Nephron (organoid): ENCODE measurements around the gene SNRK.
A peak's percentile ranks its signal among the peaks of the same experiment; 100 is the strongest.

ENCODE experiments used
- H3K27ac Mint-ChIP-seq, 3 experiments: 2 replicates each; pipeline ENCODE4 v1.8.0; 2020; ENCODE audit warnings: mixed read lengths in 3 of 3, mild to moderate bottlenecking in 2 of 3, moderate library complexity in 1 of 3
- H3K27me3 Mint-ChIP-seq: 2 replicates; pipeline ENCODE4 v1.8.0; 2021; ENCODE audit warnings: low read depth, mild to moderate bottlenecking, moderate library complexity, mixed read lengths
- H3K36me3 Mint-ChIP-seq: 2 replicates; pipeline ENCODE4 v1.8.0; 2020; ENCODE audit warnings: low read depth, mixed read lengths
- H3K4me1 Mint-ChIP-seq: 2 replicates; pipeline ENCODE4 v1.8.0; 2020; ENCODE audit warnings: mixed read lengths
- H3K4me3 Mint-ChIP-seq, 3 experiments: 2 replicates each; pipeline ENCODE4 v1.8.0; 2020; ENCODE audit warnings: mild to moderate bottlenecking in 3 of 3, mixed read lengths in 3 of 3, moderate library complexity in 2 of 3
- H3K9me3 Mint-ChIP-seq: 2 replicates; pipeline ENCODE4 v1.8.0; 2020; ENCODE audit warnings: mixed read lengths
- TF ChIP-seq, protein P1 (sequence below), 3 experiments: fragments of 200-600 bp; sonication (generic); IDR thresholded peaks; one replicate each; pipeline ENCODE4 v1.5.0; 2021; ENCODE audit warnings: antibody characterized with exemption in 3 of 3; ENCODE audit not compliant: unreplicated experiment in 3 of 3

Gene SNRK

DNA sequence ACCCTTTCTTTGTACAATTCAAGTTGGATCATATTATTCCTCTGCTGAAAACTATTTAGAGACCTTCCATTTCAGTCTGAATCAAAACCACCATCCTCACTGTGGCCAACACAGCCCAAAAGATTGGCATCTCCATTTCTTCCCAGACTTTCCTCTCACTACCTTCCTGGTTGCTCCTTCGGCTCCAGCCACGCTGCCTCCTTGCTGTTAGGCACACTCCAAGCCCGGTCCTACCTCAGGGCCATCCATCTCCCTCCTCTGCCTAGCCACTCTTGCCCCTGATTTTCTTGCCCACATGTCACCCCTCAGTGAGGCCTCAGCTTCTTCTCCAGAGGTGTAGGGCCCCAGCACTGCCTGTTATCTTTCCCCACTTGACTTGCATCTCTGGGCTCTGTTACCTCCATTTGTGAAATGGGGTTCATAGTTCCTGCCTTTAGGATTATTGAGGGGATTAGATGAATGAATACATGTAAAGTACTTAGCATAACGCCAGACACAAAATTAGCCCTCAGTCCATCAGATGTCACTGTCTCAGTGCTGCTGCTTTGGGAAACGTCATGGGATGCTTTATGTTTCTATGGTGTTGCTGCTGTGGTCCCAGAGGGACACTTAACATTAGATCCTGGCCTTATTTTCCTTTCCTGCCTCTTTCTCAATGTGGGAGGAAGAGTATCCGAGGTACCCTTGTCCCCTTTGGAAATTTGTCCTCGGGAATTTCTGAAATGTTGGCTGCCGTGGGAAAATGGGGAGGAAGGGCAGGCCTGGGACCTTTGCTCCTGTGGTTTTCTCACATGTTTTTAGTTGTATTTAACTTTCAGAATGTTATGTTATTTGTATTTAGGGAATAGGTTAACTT is 31.3 kb downstream of the SNRK start:
- Mint-ChIP-seq H3K9me3 (peaks cover 2% of the 10 kb centered on the region), H3K36me3 (peaks cover 28% of the 10 kb centered on the region), H3K27me3 (no peaks in the 10 kb centered on the region), H3K4me3 (no peak overlapping the region), H3K27ac (peak overlapping the region; percentile 21 to 72 (median 70)), H3K4me1 (peaks cover 13% of the 10 kb centered on the region)
- TF ChIP-seq, protein P1, sequence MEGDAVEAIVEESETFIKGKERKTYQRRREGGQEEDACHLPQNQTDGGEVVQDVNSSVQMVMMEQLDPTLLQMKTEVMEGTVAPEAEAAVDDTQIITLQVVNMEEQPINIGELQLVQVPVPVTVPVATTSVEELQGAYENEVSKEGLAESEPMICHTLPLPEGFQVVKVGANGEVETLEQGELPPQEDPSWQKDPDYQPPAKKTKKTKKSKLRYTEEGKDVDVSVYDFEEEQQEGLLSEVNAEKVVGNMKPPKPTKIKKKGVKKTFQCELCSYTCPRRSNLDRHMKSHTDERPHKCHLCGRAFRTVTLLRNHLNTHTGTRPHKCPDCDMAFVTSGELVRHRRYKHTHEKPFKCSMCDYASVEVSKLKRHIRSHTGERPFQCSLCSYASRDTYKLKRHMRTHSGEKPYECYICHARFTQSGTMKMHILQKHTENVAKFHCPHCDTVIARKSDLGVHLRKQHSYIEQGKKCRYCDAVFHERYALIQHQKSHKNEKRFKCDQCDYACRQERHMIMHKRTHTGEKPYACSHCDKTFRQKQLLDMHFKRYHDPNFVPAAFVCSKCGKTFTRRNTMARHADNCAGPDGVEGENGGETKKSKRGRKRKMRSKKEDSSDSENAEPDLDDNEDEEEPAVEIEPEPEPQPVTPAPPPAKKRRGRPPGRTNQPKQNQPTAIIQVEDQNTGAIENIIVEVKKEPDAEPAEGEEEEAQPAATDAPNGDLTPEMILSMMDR (IDR thresholded peaks at IDR 0.05; ENCODE audit: unreplicated experiment in 3 of 3): no peak

- no peak overlapping the region for H3K4me3 Mint-ChIP-seq
- H3K4me1 Mint-ChIP-seq: peaks cover 13% of the 10 kb centered on the region
- H3K27me3 Mint-ChIP-seq: no peaks in the 10 kb centered on the region
- peak overlapping the region in 1 of 3 experiments; percentile 55 for H3K27ac Mint-ChIP-seq
- TF ChIP-seq, protein P1 (IDR thresholded peaks at IDR 0.05; ENCODE audit: unreplicated experiment in 3 of 3): no peak
- peaks cover 26% of the 10 kb centered on the region for H3K36me3 Mint-ChIP-seq
- H3K9me3 Mint-ChIP-seq: peaks cover 2% of the 10 kb centered on the region
Measured at GRCh38 chr3:43319376-43319775, 33.0 kb downstream of the SNRK start.

DNA sequence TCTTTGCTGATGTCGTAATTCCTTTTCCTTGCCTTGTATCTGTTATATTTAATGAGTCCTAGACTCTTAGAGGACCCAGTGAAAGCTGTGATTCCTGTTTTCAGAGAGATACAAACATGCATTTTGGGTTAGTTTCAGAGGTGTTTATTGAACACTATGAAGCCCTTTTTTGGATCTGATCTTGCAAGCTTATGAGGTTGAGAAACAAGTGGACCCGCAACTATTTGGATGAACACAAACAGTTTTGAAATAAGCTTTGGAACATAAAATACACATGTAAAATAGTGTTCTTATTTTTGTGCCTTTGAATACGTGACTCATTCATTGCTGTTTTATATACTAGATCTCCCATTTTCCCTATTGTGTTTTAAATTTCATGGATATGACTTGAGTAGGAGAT is 33.5 kb downstream of the SNRK start:
- H3K4me1 Mint-ChIP-seq: peaks cover 13% of the 10 kb centered on the region

DNA sequence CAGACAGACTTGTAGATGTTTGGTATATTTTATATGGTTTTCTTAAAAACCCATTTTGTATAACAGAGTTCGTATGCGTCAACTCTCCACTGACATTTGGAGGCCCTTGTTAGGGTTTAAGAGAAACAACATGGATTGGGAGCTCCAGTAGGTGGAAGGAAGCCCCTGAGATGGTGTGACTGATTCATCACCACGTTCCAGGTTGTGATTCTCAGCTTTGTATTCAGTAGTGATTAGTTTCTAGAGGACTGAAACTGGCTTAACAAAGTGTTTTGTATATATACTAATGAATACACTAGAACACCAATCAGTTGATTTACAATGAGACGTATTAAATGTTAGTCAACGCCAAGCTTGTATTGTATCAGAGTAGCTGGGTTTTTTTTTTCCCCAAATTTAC is 33.9 kb downstream of the SNRK start:
- Mint-ChIP-seq H3K4me3 (no peak overlapping the region), H3K36me3 (peaks cover 26% of the 10 kb centered on the region), H3K4me1 (peaks cover 13% of the 10 kb centered on the region), H3K9me3 (peaks cover 2% of the 10 kb centered on the region), H3K27me3 (no peaks in the 10 kb centered on the region), H3K27ac (no peak overlapping the region)
- TF ChIP-seq, protein P1 (IDR thresholded peaks at IDR 0.05; ENCODE audit: unreplicated experiment in 3 of 3): no peak

More for the DNA sequence above, 33.5 kb downstream of the SNRK start:
- Mint-ChIP-seq H3K27ac (no peak overlapping the region), H3K27me3 (no peaks in the 10 kb centered on the region), H3K36me3 (peaks cover 26% of the 10 kb centered on the region), H3K4me3 (no peak overlapping the region), H3K9me3 (peaks cover 2% of the 10 kb centered on the region)
- TF ChIP-seq, protein P1 (IDR thresholded peaks at IDR 0.05; ENCODE audit: unreplicated experiment in 3 of 3): no peak

DNA sequence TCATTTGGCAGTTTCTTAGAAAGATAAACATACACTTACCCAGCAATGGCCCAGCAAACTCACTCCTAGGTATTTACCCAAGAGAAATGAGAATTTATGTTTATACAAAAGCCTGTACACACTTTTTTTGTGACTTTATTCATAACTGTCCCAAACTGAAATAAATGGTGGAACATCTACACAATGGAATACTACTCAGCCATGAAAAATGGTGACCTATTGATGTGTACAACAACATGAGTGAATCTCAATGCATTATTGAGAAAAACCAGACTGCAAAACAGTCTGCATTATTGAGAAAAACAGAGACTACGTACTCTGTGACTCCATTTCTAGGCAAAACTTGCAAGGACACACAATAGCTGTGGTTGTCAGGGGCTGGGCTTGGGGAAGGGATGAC is 37.2 kb downstream of the SNRK start:
- H3K9me3 Mint-ChIP-seq: peaks cover 2% of the 10 kb centered on the region
- TF ChIP-seq, protein P1 (IDR thresholded peaks at IDR 0.05; ENCODE audit: unreplicated experiment in 3 of 3): no peak
- H3K27ac Mint-ChIP-seq: no peak overlapping the region
- peaks cover 26% of the 10 kb centered on the region for H3K36me3 Mint-ChIP-seq
- H3K4me1 Mint-ChIP-seq: peaks cover 22% of the 10 kb centered on the region
- H3K27me3 Mint-ChIP-seq: no peaks in the 10 kb centered on the region
- H3K4me3 Mint-ChIP-seq: no peak overlapping the region
